HG02571 (cell line): ENCODE data around the gene SPATA33.
"Not testable (repeated sequence)": the region's sequence is repeated elsewhere in the genome, so short reads cannot be mapped to it uniquely, and the experiment has no call there.

Source experiments
- ATAC-seq: cut with Tn5 transposase; IDR thresholded peaks from one replicate; pipeline ENCODE4 v1.9.1; 2021; ENCODE audit warnings: mild to moderate bottlenecking, moderate library complexity; ENCODE audit not compliant: unreplicated experiment

SPATA33 gene

GRCh38 chr16:89658221-89658879, 714 bp downstream of the SPATA33 start:
- no peak for ATAC-seq

- no peak for ATAC-seq
Measured at GRCh38 chr16:89660146-89660545, 2.5 kb downstream of the SPATA33 start.

- no peak for ATAC-seq
Measured at GRCh38 chr16:89661215-89661614, 3.6 kb downstream of the SPATA33 start.

- ATAC-seq: not testable (repeated sequence)
Measured at GRCh38 chr16:89664238-89664637, 6.6 kb downstream of the SPATA33 start.

GRCh38 chr16:89667000-89667399, 9.4 kb downstream of the SPATA33 start:
- ATAC-seq: not testable (repeated sequence)

- no peak for ATAC-seq
Measured at GRCh38 chr16:89667633-89668032, 10.0 kb downstream of the SPATA33 start.

- no peak for ATAC-seq
Measured at GRCh38 chr16:89668790-89669158, 11.1 kb downstream of the SPATA33 start.

GRCh38 chr16:89669755-89670154, 12.1 kb downstream of the SPATA33 start:
- ATAC-seq: no peak

- ATAC-seq: no peak
Measured at GRCh38 chr16:89670496-89671431, 13.1 kb downstream of the SPATA33 start.

GRCh38 chr16:89671565-89671964, 13.9 kb downstream of the SPATA33 start:
- not testable (repeated sequence) for ATAC-seq

GRCh38 chr16:89672177-89672941, 14.7 kb downstream of the SPATA33 start:
- ATAC-seq: no peak

- no peak for ATAC-seq
Measured at GRCh38 chr16:89678258-89678657, 20.6 kb downstream of the SPATA33 start.

GRCh38 chr16:89685916-89686315, 28.3 kb downstream of the SPATA33 start:
- no peak for ATAC-seq

- peak; percentile 77 for ATAC-seq
Measured at GRCh38 chr16:89686520-89687091, 29.0 kb downstream of the SPATA33 start, which contains the start of gene CDK10. Gene CDK10, plus strand, starts transcription at chr16:89686689. Its CDS starts 22 bp downstream, at chr16:89686711.

- ATAC-seq: peak; percentile 29
Measured at GRCh38 chr16:89687092-89687940, 29.7 kb downstream of the SPATA33 start.

GRCh38 chr16:89688395-89688794, 30.8 kb downstream of the SPATA33 start:
- no peak for ATAC-seq

- no peak for ATAC-seq
Measured at GRCh38 chr16:89689142-89689541, 31.5 kb downstream of the SPATA33 start.

- ATAC-seq: not testable (repeated sequence)
Measured at GRCh38 chr16:89689621-89690020, 32.0 kb downstream of the SPATA33 start.

- no peak for ATAC-seq
Measured at GRCh38 chr16:89690392-89690901, 32.8 kb downstream of the SPATA33 start.
